GM23338 (cell line): ENCODE data around the gene C6orf52. TPM values are rescaled to one million over a fixed set of nuclear protein-coding genes. Genes with fewer than 3 reads are reported as not detected.

Source experiments
- ATAC-seq: fragments of 200-7000 bp; cut with Tn5 transposase; 3 replicates; pipeline ENCODE4 v1.9.1; 2020
- DNase-seq: peaks from one replicate; pipeline ENCODE4 v3.0.0-alpha.2; 2015; ENCODE audit warnings: low spot score
- H2AFZ ChIP-seq: fragments of 200-600 bp; sonication (generic); 2 replicates; pipeline ENCODE4 v1.8.0; 2016; ENCODE audit warnings: antibody characterized with exemption, mild to moderate bottlenecking, moderate library complexity
- H3F3A ChIP-seq: fragments of 200-600 bp; sonication (generic); replicated peaks from 2 replicates; pipeline ENCODE4 v1.8.0; 2017; ENCODE audit warnings: antibody characterized with exemption, mixed run types, low read depth
- H3K27ac ChIP-seq: fragments of 200-600 bp; sonication (generic); 2 replicates; pipeline ENCODE4 v1.6.1; 2016; ENCODE audit warnings: low read depth
- H3K27me3 ChIP-seq: fragments of 200-600 bp; sonication (generic); 2 replicates; pipeline ENCODE4 v1.8.0; 2016; ENCODE audit warnings: mild to moderate bottlenecking, mixed run types, moderate library complexity; ENCODE audit not compliant: insufficient read depth
- H3K36me3 ChIP-seq: fragments of 200-600 bp; sonication (generic); 2 replicates; pipeline ENCODE4 v1.8.0; 2016; ENCODE audit warnings: mild to moderate bottlenecking; ENCODE audit not compliant: insufficient read depth
- H3K4me1 ChIP-seq: fragments of 200-600 bp; sonication (generic); 2 replicates; pipeline ENCODE4 v1.8.0; 2016; ENCODE audit warnings: mild to moderate bottlenecking, moderate library complexity; ENCODE audit not compliant: insufficient read depth
- H3K4me2 ChIP-seq: fragments of 200-600 bp; sonication (generic); 2 replicates; pipeline ENCODE4 v1.7.1; 2017; ENCODE audit warnings: mixed run types
- H3K4me3 ChIP-seq: fragments of 200-600 bp; sonication (generic); 2 replicates; pipeline ENCODE4 v1.6.1; 2016; ENCODE audit warnings: mixed run types
- H3K79me2 ChIP-seq: fragments of 200-600 bp; sonication (generic); replicated peaks from 2 replicates; pipeline ENCODE4 v1.8.0; 2017; ENCODE audit warnings: mild to moderate bottlenecking; ENCODE audit not compliant: insufficient read depth
- H3K9me2 ChIP-seq: fragments of 200-600 bp; sonication (generic); 2 replicates; pipeline ENCODE4 v1.8.0; 2017; ENCODE audit not compliant: insufficient read depth
- H4K20me1 ChIP-seq: fragments of 200-600 bp; sonication (generic); replicated peaks from 2 replicates; pipeline ENCODE4 v1.8.0; 2017; ENCODE audit warnings: mild to moderate bottlenecking; ENCODE audit not compliant: insufficient read depth
- H3K27ac Mint-ChIP-seq: 2 replicates; pipeline ENCODE4 v1.8.0; 2020; ENCODE audit warnings: inconsistent platforms, mild to moderate bottlenecking, moderate library complexity, mixed read lengths
- H3K27me3 Mint-ChIP-seq: 3 replicates; pipeline ENCODE4 v1.8.0; 2022; ENCODE audit warnings: low read depth, mild to moderate bottlenecking, moderate library complexity, mixed read lengths, inconsistent platforms; ENCODE audit not compliant: insufficient read depth, poor library complexity
- H3K36me3 Mint-ChIP-seq: 3 replicates; pipeline ENCODE4 v1.8.0; 2021; ENCODE audit warnings: low read depth, mild to moderate bottlenecking, inconsistent platforms, moderate library complexity, mixed read lengths
- H3K4me1 Mint-ChIP-seq: 3 replicates; pipeline ENCODE4 v1.8.0; 2020; ENCODE audit warnings: mild to moderate bottlenecking, inconsistent platforms, mixed read lengths
- H3K4me3 Mint-ChIP-seq: 3 replicates; pipeline ENCODE4 v1.8.0; 2021; ENCODE audit warnings: moderate library complexity, mild to moderate bottlenecking, inconsistent platforms, mixed read lengths
- H3K9me3 Mint-ChIP-seq: 3 replicates; pipeline ENCODE4 v1.8.0; 2020; ENCODE audit warnings: moderate library complexity, mild to moderate bottlenecking, inconsistent platforms, mixed read lengths
- CREB1 ChIP-seq: fragments of 250-450 bp; sonication (Bioruptor Pico); IDR thresholded peaks from 2 replicates; pipeline ENCODE4 v1.5.0; 2020; ENCODE audit warnings: low read depth, mild to moderate bottlenecking, moderate library complexity
- ETS1 ChIP-seq: IDR thresholded peaks from 2 replicates; pipeline ENCODE4 v1.6.1; 2016; ENCODE audit warnings: antibody characterized with exemption
- EZH2 ChIP-seq: fragments of 200-600 bp; sonication (generic); IDR thresholded peaks from one replicate; pipeline ENCODE4 v1.8.0; 2017; ENCODE audit warnings: antibody characterized with exemption, mild to moderate bottlenecking, low read depth; ENCODE audit not compliant: unreplicated experiment
- EZH2phosphoT487 ChIP-seq: fragments of 200-600 bp; sonication (generic); IDR thresholded peaks from one replicate; pipeline ENCODE4 v1.8.1; 2018; ENCODE audit warnings: antibody characterized with exemption; ENCODE audit not compliant: unreplicated experiment
- JUNB ChIP-seq: IDR thresholded peaks from one replicate; pipeline ENCODE4 v1.6.1; 2016; ENCODE audit warnings: antibody characterized with exemption; ENCODE audit not compliant: unreplicated experiment
- NANOG ChIP-seq: IDR thresholded peaks from 2 replicates; pipeline ENCODE4 v1.6.1; 2016; ENCODE audit warnings: antibody characterized with exemption, borderline replicate concordance
- POLR2AphosphoS5 ChIP-seq: IDR thresholded peaks from 2 replicates; pipeline ENCODE4 v1.6.1; 2016; ENCODE audit warnings: antibody characterized with exemption, low read depth
- STAT1 ChIP-seq: IDR thresholded peaks from one replicate; pipeline ENCODE4 v1.6.1; 2016; ENCODE audit warnings: antibody characterized with exemption; ENCODE audit not compliant: unreplicated experiment
- ZNF114 ChIP-seq: fragments of 250-450 bp; sonication (Bioruptor Pico); IDR thresholded peaks from 2 replicates; pipeline ENCODE4 v1.5.0; 2020; ENCODE audit warnings: mild to moderate bottlenecking, moderate library complexity
- ZNF331 ChIP-seq: fragments of 250-450 bp; sonication (Bioruptor Pico); IDR thresholded peaks from 2 replicates; pipeline ENCODE4 v1.5.0; 2020; ENCODE audit warnings: low read depth, mild to moderate bottlenecking, moderate library complexity
- polyA plus RNA-seq: library from polyadenylated mRNA; unstranded; fragments of >200 nt; fragmentation: Nextera tagmentation; extraction: Ambion mirVana; gene quantifications from 2 replicates; pipeline ENCODE4 v1.2.1, GENCODE V29; 2016
- total RNA-seq: library from RNA; depleted of rRNA; stranded (reverse); fragments of >200 nt; shearing (Covaris generic); gene quantifications from 2 replicates; pipeline ENCODE4 v1.2.3, GENCODE V29; 2014
- TF ChIP-seq, protein P1 (sequence below), 2 experiments: fragments of 200-600 bp in 1 of 2; sonication (generic) in 1 of 2; conservative IDR thresholded peaks; 2 replicates each; pipeline versions ENCODE4 v1.5.1 to v1.6.1; 2016 to 2017; ENCODE audit warnings: antibody characterized with exemption in 2 of 2, low read depth in 2 of 2, mild to moderate bottlenecking in 2 of 2, moderate library complexity in 1 of 2
- TF ChIP-seq, protein P2 (sequence below): IDR thresholded peaks from one replicate; pipeline ENCODE4 v1.6.1; 2018; ENCODE audit warnings: antibody characterized with exemption; ENCODE audit not compliant: unreplicated experiment
- TF ChIP-seq, protein P3 (sequence below): fragments of 250-450 bp; sonication (Bioruptor Pico); IDR thresholded peaks from 2 replicates; pipeline ENCODE4 v1.5.0; 2020; ENCODE audit warnings: mild to moderate bottlenecking, moderate library complexity

The C6orf52 gene
- total and polyA plus RNA-seq, 2 experiments from 2014 or later = 4.4 TPM; not detected in 1

DNA sequence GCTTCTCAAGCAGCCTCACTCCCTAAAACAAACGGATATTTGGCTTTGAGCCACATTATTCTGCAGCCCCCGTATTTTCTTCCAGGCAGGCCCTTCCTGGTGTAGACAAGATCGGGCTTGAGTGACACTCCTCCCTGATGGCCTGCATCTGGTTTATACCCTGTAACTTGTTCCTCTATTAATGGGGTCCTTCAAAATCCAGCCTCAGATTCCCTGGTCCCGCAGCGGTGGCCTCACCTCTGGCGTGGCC is 28.1 kb upstream of the C6orf52 start (continued):
- TF ChIP-seq EZH2phosphoT487 = no peak
- TF ChIP-seq ZNF114 (CRISPR knock-in tag) = no peak
- no peak for TF ChIP-seq JUNB
- TF ChIP-seq CREB1 = no peak
- no peak for TF ChIP-seq STAT1
- TF ChIP-seq ZNF331 (CRISPR knock-in tag) = no peak

- H3K4me2 ChIP-seq = peak overlapping the region; percentile 85
- Mint-ChIP-seq H3K36me3 (peaks cover 52% of the 10 kb centered on the region), H3K27me3 (peaks cover 13% of the 10 kb centered on the region), H3K9me3 (peaks cover 34% of the 10 kb centered on the region), H3K4me3 (peak overlapping the region; percentile 96), H3K4me1 (peaks cover 26% of the 10 kb centered on the region), H3K27ac (peak overlapping the region; percentile 98)
- peaks cover 23% of the 10 kb centered on the region for H3F3A ChIP-seq
- H3K36me3 ChIP-seq = peaks cover 5% of the 10 kb centered on the region; the same call in 1 of the 2 replicates
- no peaks in the 10 kb centered on the region for H4K20me1 ChIP-seq
- no peak for DNase-seq
- H3K4me3 ChIP-seq = peak overlapping the region; percentile 71
- peak overlapping the region; percentile 92; the same call in 1 of the 2 replicates for H2AFZ ChIP-seq
- H3K27ac ChIP-seq = peak overlapping the region; percentile 100
- H3K9me2 ChIP-seq = no peaks in the 10 kb centered on the region
- no peaks in the 10 kb centered on the region for H3K27me3 ChIP-seq
- H3K79me2 ChIP-seq = peaks cover 29% of the 10 kb centered on the region
- H3K4me1 ChIP-seq = peaks cover 19% of the 10 kb centered on the region
- ATAC-seq = no peak
- TF ChIP-seq, protein P1, sequence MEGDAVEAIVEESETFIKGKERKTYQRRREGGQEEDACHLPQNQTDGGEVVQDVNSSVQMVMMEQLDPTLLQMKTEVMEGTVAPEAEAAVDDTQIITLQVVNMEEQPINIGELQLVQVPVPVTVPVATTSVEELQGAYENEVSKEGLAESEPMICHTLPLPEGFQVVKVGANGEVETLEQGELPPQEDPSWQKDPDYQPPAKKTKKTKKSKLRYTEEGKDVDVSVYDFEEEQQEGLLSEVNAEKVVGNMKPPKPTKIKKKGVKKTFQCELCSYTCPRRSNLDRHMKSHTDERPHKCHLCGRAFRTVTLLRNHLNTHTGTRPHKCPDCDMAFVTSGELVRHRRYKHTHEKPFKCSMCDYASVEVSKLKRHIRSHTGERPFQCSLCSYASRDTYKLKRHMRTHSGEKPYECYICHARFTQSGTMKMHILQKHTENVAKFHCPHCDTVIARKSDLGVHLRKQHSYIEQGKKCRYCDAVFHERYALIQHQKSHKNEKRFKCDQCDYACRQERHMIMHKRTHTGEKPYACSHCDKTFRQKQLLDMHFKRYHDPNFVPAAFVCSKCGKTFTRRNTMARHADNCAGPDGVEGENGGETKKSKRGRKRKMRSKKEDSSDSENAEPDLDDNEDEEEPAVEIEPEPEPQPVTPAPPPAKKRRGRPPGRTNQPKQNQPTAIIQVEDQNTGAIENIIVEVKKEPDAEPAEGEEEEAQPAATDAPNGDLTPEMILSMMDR (conservative IDR thresholded peaks at IDR 0.05; ENCODE audit: low read depth in 2 of 2) = no peak
- TF ChIP-seq JUNB (no peak), ZNF331 (CRISPR knock-in tag) (no peak), ZNF114 (CRISPR knock-in tag) (no peak), POLR2AphosphoS5 (no peak), NANOG (no peak), CREB1 (no peak), ETS1 (no peak), EZH2 (no peak)
- TF ChIP-seq, protein P2, sequence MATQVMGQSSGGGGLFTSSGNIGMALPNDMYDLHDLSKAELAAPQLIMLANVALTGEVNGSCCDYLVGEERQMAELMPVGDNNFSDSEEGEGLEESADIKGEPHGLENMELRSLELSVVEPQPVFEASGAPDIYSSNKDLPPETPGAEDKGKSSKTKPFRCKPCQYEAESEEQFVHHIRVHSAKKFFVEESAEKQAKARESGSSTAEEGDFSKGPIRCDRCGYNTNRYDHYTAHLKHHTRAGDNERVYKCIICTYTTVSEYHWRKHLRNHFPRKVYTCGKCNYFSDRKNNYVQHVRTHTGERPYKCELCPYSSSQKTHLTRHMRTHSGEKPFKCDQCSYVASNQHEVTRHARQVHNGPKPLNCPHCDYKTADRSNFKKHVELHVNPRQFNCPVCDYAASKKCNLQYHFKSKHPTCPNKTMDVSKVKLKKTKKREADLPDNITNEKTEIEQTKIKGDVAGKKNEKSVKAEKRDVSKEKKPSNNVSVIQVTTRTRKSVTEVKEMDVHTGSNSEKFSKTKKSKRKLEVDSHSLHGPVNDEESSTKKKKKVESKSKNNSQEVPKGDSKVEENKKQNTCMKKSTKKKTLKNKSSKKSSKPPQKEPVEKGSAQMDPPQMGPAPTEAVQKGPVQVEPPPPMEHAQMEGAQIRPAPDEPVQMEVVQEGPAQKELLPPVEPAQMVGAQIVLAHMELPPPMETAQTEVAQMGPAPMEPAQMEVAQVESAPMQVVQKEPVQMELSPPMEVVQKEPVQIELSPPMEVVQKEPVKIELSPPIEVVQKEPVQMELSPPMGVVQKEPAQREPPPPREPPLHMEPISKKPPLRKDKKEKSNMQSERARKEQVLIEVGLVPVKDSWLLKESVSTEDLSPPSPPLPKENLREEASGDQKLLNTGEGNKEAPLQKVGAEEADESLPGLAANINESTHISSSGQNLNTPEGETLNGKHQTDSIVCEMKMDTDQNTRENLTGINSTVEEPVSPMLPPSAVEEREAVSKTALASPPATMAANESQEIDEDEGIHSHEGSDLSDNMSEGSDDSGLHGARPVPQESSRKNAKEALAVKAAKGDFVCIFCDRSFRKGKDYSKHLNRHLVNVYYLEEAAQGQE = no peak
- TF ChIP-seq, protein P3, sequence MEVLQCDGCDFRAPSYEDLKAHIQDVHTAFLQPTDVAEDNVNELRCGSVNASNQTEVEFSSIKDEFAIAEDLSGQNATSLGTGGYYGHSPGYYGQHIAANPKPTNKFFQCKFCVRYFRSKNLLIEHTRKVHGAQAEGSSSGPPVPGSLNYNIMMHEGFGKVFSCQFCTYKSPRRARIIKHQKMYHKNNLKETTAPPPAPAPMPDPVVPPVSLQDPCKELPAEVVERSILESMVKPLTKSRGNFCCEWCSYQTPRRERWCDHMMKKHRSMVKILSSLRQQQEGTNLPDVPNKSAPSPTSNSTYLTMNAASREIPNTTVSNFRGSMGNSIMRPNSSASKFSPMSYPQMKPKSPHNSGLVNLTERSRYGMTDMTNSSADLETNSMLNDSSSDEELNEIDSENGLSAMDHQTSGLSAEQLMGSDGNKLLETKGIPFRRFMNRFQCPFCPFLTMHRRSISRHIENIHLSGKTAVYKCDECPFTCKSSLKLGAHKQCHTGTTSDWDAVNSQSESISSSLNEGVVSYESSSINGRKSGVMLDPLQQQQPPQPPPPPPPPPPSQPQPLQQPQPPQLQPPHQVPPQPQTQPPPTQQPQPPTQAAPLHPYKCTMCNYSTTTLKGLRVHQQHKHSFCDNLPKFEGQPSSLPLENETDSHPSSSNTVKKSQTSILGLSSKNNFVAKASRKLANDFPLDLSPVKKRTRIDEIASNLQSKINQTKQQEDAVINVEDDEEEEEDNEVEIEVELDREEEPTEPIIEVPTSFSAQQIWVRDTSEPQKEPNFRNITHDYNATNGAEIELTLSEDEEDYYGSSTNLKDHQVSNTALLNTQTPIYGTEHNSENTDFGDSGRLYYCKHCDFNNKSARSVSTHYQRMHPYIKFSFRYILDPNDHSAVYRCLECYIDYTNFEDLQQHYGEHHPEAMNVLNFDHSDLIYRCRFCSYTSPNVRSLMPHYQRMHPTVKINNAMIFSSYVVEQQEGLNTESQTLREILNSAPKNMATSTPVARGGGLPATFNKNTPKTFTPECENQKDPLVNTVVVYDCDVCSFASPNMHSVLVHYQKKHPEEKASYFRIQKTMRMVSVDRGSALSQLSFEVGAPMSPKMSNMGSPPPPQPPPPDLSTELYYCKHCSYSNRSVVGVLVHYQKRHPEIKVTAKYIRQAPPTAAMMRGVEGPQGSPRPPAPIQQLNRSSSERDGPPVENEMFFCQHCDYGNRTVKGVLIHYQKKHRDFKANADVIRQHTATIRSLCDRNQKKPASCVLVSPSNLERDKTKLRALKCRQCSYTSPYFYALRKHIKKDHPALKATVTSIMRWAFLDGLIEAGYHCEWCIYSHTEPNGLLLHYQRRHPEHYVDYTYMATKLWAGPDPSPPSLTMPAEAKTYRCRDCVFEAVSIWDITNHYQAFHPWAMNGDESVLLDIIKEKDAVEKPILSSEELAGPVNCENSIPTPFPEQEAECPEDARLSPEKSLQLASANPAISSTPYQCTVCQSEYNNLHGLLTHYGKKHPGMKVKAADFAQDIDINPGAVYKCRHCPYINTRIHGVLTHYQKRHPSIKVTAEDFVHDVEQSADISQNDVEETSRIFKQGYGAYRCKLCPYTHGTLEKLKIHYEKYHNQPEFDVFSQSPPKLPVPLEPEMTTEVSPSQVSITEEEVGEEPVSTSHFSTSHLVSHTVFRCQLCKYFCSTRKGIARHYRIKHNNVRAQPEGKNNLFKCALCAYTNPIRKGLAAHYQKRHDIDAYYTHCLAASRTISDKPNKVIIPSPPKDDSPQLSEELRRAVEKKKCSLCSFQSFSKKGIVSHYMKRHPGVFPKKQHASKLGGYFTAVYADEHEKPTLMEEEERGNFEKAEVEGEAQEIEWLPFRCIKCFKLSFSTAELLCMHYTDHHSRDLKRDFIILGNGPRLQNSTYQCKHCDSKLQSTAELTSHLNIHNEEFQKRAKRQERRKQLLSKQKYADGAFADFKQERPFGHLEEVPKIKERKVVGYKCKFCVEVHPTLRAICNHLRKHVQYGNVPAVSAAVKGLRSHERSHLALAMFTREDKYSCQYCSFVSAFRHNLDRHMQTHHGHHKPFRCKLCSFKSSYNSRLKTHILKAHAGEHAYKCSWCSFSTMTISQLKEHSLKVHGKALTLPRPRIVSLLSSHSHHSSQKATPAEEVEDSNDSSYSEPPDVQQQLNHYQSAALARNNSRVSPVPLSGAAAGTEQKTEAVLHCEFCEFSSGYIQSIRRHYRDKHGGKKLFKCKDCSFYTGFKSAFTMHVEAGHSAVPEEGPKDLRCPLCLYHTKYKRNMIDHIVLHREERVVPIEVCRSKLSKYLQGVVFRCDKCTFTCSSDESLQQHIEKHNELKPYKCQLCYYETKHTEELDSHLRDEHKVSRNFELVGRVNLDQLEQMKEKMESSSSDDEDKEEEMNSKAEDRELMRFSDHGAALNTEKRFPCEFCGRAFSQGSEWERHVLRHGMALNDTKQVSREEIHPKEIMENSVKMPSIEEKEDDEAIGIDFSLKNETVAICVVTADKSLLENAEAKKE = no peak
These were observed 27.6 kb upstream of the C6orf52 start for GRCh38 chr6:10721850-10722569.
